Measurements from ENCODE around the gene GPR22.

Gene GPR22

GRCh38 chr7:107479303-107479702, 9.4 kb downstream of the GPR22 start:
- DNase-seq (ENCODE audit: low read depth in 2 of 2) = no peak

- no peak for DNase-seq (ENCODE audit: low read depth in 2 of 2)
Observed at GRCh38 chr7:107480932-107481331, 11.1 kb downstream of the GPR22 start.

GRCh38 chr7:107482571-107482970, 12.7 kb downstream of the GPR22 start:
- no peak for DNase-seq (ENCODE audit: low read depth in 2 of 2)

GRCh38 chr7:107486041-107486440, 16.2 kb downstream of the GPR22 start:
- no peak for DNase-seq (ENCODE audit: low read depth in 2 of 2)

- no peak for DNase-seq (ENCODE audit: low read depth in 2 of 2)
Observed at GRCh38 chr7:107492875-107493274, 23.0 kb downstream of the GPR22 start.

GRCh38 chr7:107494315-107494751, 24.5 kb downstream of the GPR22 start:
- DNase-seq (ENCODE audit: low read depth in 2 of 2) = no peak

- DNase-seq (ENCODE audit: low read depth in 2 of 2) = no peak
Observed at GRCh38 chr7:107494884-107495283, 25.0 kb downstream of the GPR22 start.

- DNase-seq (ENCODE audit: low read depth in 2 of 2) = no peak
Observed at GRCh38 chr7:107495516-107495915, 25.7 kb downstream of the GPR22 start.

GRCh38 chr7:107499731-107500130, 29.9 kb downstream of the GPR22 start:
- DNase-seq (ENCODE audit: low read depth in 2 of 2) = peak in 1 of 2 experiments; percentile 10

GRCh38 chr7:107501593-107501992, 31.7 kb downstream of the GPR22 start:
- no peak for DNase-seq (ENCODE audit: low read depth in 2 of 2)

GRCh38 chr7:107502154-107502553, 32.3 kb downstream of the GPR22 start:
- DNase-seq (ENCODE audit: low read depth in 2 of 2) = no peak

GRCh38 chr7:107502797-107503196, 32.9 kb downstream of the GPR22 start:
- DNase-seq (ENCODE audit: low read depth in 2 of 2) = no peak

- no peak for DNase-seq (ENCODE audit: low read depth in 2 of 2)
Observed at GRCh38 chr7:107503687-107504086, 33.8 kb downstream of the GPR22 start.

- no peak for DNase-seq (ENCODE audit: low read depth in 2 of 2)
Observed at GRCh38 chr7:107505362-107505761, 35.5 kb downstream of the GPR22 start.

- DNase-seq (ENCODE audit: low read depth in 2 of 2) = no peak
Observed at GRCh38 chr7:107505997-107506673, 36.3 kb downstream of the GPR22 start.

- DNase-seq (ENCODE audit: low read depth in 2 of 2) = no peak
Observed at GRCh38 chr7:107506674-107507339, 37.0 kb downstream of the GPR22 start.

Data from fibroblast of skin of left biceps (primary cell).